ENCODE data around the gene MTCH1.
"Not testable (repeated sequence)": the region's sequence is repeated elsewhere in the genome, so short reads cannot be mapped to it uniquely, and the experiment has no call there.

Gene MTCH1

GRCh38 chr6:36940027-36940426 is 46.0 kb downstream of the MTCH1 start:
- TF ChIP-seq EZH2 (IDR thresholded peaks at IDR 0.05; ENCODE audit: borderline replicate concordance, low read length) = no peak
- Histone ChIP-seq H3K4me3 (ENCODE audit: low read depth, low read length, poor library complexity, severe bottlenecking) (no peak overlapping the region), H4K20me1 (ENCODE audit: insufficient read depth, low read length) (no peaks in the 10 kb centered on the region), H3K4me1 (ENCODE audit: insufficient read depth, low read length, severe bottlenecking) (no peaks in the 10 kb centered on the region), H3K79me2 (ENCODE audit: insufficient read depth, low read length) (no peaks in the 10 kb centered on the region), H3K9me3 (ENCODE audit: low read length) (no peaks in the 10 kb centered on the region), H3K9ac (ENCODE audit: low read length) (no peak overlapping the region), H3K36me3 (ENCODE audit: insufficient read depth, low read length) (no peaks in the 10 kb centered on the region), H3K4me2 (ENCODE audit: low read length) (no peak overlapping the region), H3K27me3 (ENCODE audit: insufficient read depth, low read length) (peaks cover 5% of the 10 kb centered on the region; the same call in 1 of the 2 replicates), H3K27ac (ENCODE audit: low read depth, low read length, poor library complexity, severe bottlenecking) (no peak overlapping the region), H3F3A (ENCODE audit: insufficient read depth, low read length) (no peaks in the 10 kb centered on the region), H2AFZ (ENCODE audit: low read length) (no peak overlapping the region), H3K9me2 (ENCODE audit: low read depth, low read length) (no peaks in the 10 kb centered on the region)

DNA sequence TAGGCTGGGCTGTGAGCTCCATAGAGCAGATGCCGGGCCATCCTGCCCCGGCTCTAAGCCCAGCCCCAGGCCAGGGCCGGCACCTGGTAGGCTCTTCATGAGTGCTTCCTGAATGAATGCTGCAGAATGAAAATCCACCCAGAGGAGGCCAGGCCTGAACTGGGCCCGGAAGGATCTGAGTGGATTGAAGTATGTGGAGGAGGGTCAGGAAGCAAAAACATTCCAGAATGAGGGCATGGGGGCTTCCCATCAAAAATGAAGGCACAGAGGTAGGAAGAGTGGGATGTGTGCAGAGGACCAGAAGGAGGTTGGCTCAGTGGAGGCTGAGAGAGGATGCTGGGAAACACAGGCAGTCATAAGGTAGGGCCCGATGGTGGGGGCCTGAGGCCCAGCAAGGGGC is 47.0 kb downstream of the MTCH1 start:
- H3K27ac ChIP-seq (ENCODE audit: low read depth, low read length, poor library complexity, severe bottlenecking); H3K79me2 ChIP-seq (ENCODE audit: insufficient read depth, low read length); H3K9ac ChIP-seq (ENCODE audit: low read length); H3K4me3 ChIP-seq (ENCODE audit: low read depth, low read length, poor library complexity, severe bottlenecking); H3K4me2 ChIP-seq (ENCODE audit: low read length); H3K4me1 ChIP-seq (ENCODE audit: insufficient read depth, low read length, severe bottlenecking); H3K9me3 ChIP-seq (ENCODE audit: low read length); H3K27me3 ChIP-seq (ENCODE audit: insufficient read depth, low read length); H3K36me3 ChIP-seq (ENCODE audit: insufficient read depth, low read length); H3F3A ChIP-seq (ENCODE audit: insufficient read depth, low read length); H4K20me1 ChIP-seq (ENCODE audit: insufficient read depth, low read length); H2AFZ ChIP-seq (ENCODE audit: low read length); H3K9me2 ChIP-seq (ENCODE audit: low read depth, low read length): not testable (repeated sequence)

- no peak overlapping the region for H3K4me2 ChIP-seq (ENCODE audit: low read length)
- H3K9me3 ChIP-seq (ENCODE audit: low read length) = no peaks in the 10 kb centered on the region
- H4K20me1 ChIP-seq (ENCODE audit: insufficient read depth, low read length) = no peaks in the 10 kb centered on the region
- H3F3A ChIP-seq (ENCODE audit: insufficient read depth, low read length) = no peaks in the 10 kb centered on the region
- no peaks in the 10 kb centered on the region for H3K9me2 ChIP-seq (ENCODE audit: low read depth, low read length)
- H3K79me2 ChIP-seq (ENCODE audit: insufficient read depth, low read length) = no peaks in the 10 kb centered on the region
- no peak overlapping the region for H3K9ac ChIP-seq (ENCODE audit: low read length)
- no peak overlapping the region for H3K4me3 ChIP-seq (ENCODE audit: low read depth, low read length, poor library complexity, severe bottlenecking)
- TF ChIP-seq, protein P1, sequence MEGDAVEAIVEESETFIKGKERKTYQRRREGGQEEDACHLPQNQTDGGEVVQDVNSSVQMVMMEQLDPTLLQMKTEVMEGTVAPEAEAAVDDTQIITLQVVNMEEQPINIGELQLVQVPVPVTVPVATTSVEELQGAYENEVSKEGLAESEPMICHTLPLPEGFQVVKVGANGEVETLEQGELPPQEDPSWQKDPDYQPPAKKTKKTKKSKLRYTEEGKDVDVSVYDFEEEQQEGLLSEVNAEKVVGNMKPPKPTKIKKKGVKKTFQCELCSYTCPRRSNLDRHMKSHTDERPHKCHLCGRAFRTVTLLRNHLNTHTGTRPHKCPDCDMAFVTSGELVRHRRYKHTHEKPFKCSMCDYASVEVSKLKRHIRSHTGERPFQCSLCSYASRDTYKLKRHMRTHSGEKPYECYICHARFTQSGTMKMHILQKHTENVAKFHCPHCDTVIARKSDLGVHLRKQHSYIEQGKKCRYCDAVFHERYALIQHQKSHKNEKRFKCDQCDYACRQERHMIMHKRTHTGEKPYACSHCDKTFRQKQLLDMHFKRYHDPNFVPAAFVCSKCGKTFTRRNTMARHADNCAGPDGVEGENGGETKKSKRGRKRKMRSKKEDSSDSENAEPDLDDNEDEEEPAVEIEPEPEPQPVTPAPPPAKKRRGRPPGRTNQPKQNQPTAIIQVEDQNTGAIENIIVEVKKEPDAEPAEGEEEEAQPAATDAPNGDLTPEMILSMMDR (IDR thresholded peaks at IDR 0.05; ENCODE audit: low read length) = no peak
- no peak for TF ChIP-seq EZH2 (IDR thresholded peaks at IDR 0.05; ENCODE audit: borderline replicate concordance, low read length)
- H3K36me3 ChIP-seq (ENCODE audit: insufficient read depth, low read length) = no peaks in the 10 kb centered on the region
- no peak overlapping the region for H3K27ac ChIP-seq (ENCODE audit: low read depth, low read length, poor library complexity, severe bottlenecking)
- no peaks in the 10 kb centered on the region for H3K4me1 ChIP-seq (ENCODE audit: insufficient read depth, low read length, severe bottlenecking)
- H3K27me3 ChIP-seq (ENCODE audit: insufficient read depth, low read length) = peaks cover 5% of the 10 kb centered on the region; the same call in 1 of the 2 replicates
- no peak overlapping the region for H2AFZ ChIP-seq (ENCODE audit: low read length)
These were observed 47.5 kb downstream of the MTCH1 start for GRCh38 chr6:36938536-36938935.

- Histone ChIP-seq H3K79me2 (ENCODE audit: insufficient read depth, low read length) (no peaks in the 10 kb centered on the region), H3K9me2 (ENCODE audit: low read depth, low read length) (no peaks in the 10 kb centered on the region), H3K4me2 (ENCODE audit: low read length) (no peak overlapping the region), H2AFZ (ENCODE audit: low read length) (no peak overlapping the region), H4K20me1 (ENCODE audit: insufficient read depth, low read length) (no peaks in the 10 kb centered on the region), H3K27me3 (ENCODE audit: insufficient read depth, low read length) (peaks cover 5% of the 10 kb centered on the region; the same call in 1 of the 2 replicates), H3K27ac (ENCODE audit: low read depth, low read length, poor library complexity, severe bottlenecking) (no peak overlapping the region), H3K9me3 (ENCODE audit: low read length) (no peaks in the 10 kb centered on the region), H3F3A (ENCODE audit: insufficient read depth, low read length) (no peaks in the 10 kb centered on the region), H3K36me3 (ENCODE audit: insufficient read depth, low read length) (no peaks in the 10 kb centered on the region), H3K4me3 (ENCODE audit: low read depth, low read length, poor library complexity, severe bottlenecking) (no peak overlapping the region), H3K4me1 (ENCODE audit: insufficient read depth, low read length, severe bottlenecking) (no peaks in the 10 kb centered on the region), H3K9ac (ENCODE audit: low read length) (no peak overlapping the region)
- TF ChIP-seq EZH2 (IDR thresholded peaks at IDR 0.05; ENCODE audit: borderline replicate concordance, low read length) = no peak
- TF ChIP-seq, protein P1 (IDR thresholded peaks at IDR 0.05; ENCODE audit: low read length) = no peak
These were observed 48.1 kb downstream of the MTCH1 start for GRCh38 chr6:36937896-36938295.

Data from OCI-LY1 (cell line).